OCI-M2 (cell line): ENCODE results near the gene PDHX.
"Not testable (repeated sequence)": the region's sequence is repeated elsewhere in the genome, so short reads cannot be mapped to it uniquely, and the experiment has no call there.

Source experiments
- DNase-seq: peaks from one replicate; lab custom pipeline; 2025; ENCODE audit not compliant: unreplicated experiment; lab: John Stamatoyannopoulos, UW

The PDHX gene

GRCh38 chr11:35015621-35016387, 99.4 kb downstream of the PDHX start:
- DNase-seq: no peak

GRCh38 chr11:35016916-35017315, 100.5 kb downstream of the PDHX start:
- DNase-seq: no peak

- DNase-seq: no peak
Measured at GRCh38 chr11:35017528-35018342, 101.3 kb downstream of the PDHX start.

GRCh38 chr11:35021589-35021988, 105.2 kb downstream of the PDHX start:
- no peak for DNase-seq

GRCh38 chr11:35023940-35024339, 107.5 kb downstream of the PDHX start:
- not testable (repeated sequence) for DNase-seq

GRCh38 chr11:35028007-35028406, 111.6 kb downstream of the PDHX start:
- DNase-seq: not testable (repeated sequence)

- no peak for DNase-seq
Measured at GRCh38 chr11:35029979-35030682, 113.7 kb downstream of the PDHX start.

- no peak for DNase-seq
Measured at GRCh38 chr11:35030716-35031213, 114.3 kb downstream of the PDHX start.

- DNase-seq: no peak
Measured at GRCh38 chr11:35031346-35031745, 114.9 kb downstream of the PDHX start.

- no peak for DNase-seq
Measured at GRCh38 chr11:35031867-35032266, 115.4 kb downstream of the PDHX start.

GRCh38 chr11:35033011-35033410, 116.6 kb downstream of the PDHX start:
- no peak for DNase-seq

GRCh38 chr11:35034401-35034800, 118.0 kb downstream of the PDHX start:
- no peak for DNase-seq

GRCh38 chr11:35035894-35036408, 119.5 kb downstream of the PDHX start:
- DNase-seq: no peak

GRCh38 chr11:35036639-35037038, 120.2 kb downstream of the PDHX start:
- DNase-seq: no peak

- DNase-seq: no peak
Measured at GRCh38 chr11:35038211-35038928, 122.0 kb downstream of the PDHX start.

- no peak for DNase-seq
Measured at GRCh38 chr11:35039076-35039475, 122.7 kb downstream of the PDHX start.

- no peak for DNase-seq
Measured at GRCh38 chr11:35040221-35040942, 124.0 kb downstream of the PDHX start.

- no peak for DNase-seq
Measured at GRCh38 chr11:35041070-35041554, 124.7 kb downstream of the PDHX start.

GRCh38 chr11:35042224-35042623, 125.8 kb downstream of the PDHX start:
- DNase-seq: no peak

GRCh38 chr11:35042913-35043312, 126.5 kb downstream of the PDHX start:
- no peak for DNase-seq
